SK-N-SH (cell line): Measurements from ENCODE around the gene ARHGEF17. TPM values are rescaled to one million over a fixed set of nuclear protein-coding genes. Genes with fewer than 3 reads are reported as not detected.

ENCODE experiments used
- CTCF ChIA-PET: fragments of 300-600, 350-600 bp; formaldehyde crosslinking; extraction: SDS; loops from one replicate; lab custom pipeline; 2021; lab: Yijun Ruan, JAX
- POLR2A ChIA-PET: fragments of 350-600 bp; sonication (Branson Sonifier 250); formaldehyde crosslinking; extraction: SDS; loops from one replicate; lab custom pipeline; 2020; ENCODE audit warnings: antibody characterized with exemption, inconsistent platforms; lab: Yijun Ruan, JAX
- DNase-seq: peaks from one replicate; pipeline ENCODE4 v3.0.0; 2012
- H2AFZ ChIP-seq: fragments of 200-600 bp; sonication (generic); 2 replicates; pipeline ENCODE4 v1.8.1; 2016; ENCODE audit warnings: antibody characterized with exemption, mild to moderate bottlenecking, low read depth
- H3F3A ChIP-seq: fragments of 200-600 bp; sonication (generic); replicated peaks from 2 replicates; pipeline ENCODE3; 2016; ENCODE audit warnings: antibody characterized with exemption, mild to moderate bottlenecking; ENCODE audit not compliant: insufficient read depth
- H3K27ac ChIP-seq, 2 experiments: fragments of 200-500 bp in 1 of 2; fragments of 200-600 bp in 1 of 2; sonication (Bioruptor generic) in 1 of 2; sonication (generic), shearing (Covaris generic) in 1 of 2; 2 replicates each; pipeline versions ENCODE4 v1.5.1 to v1.6.1; 2014 to 2016; ENCODE audit warnings: low read depth in 2 of 2, inconsistent platforms in 1 of 2, low read length in 1 of 2, mild to moderate bottlenecking in 1 of 2, mixed read lengths in 1 of 2
- H3K27me3 ChIP-seq: fragments of 200-600 bp; sonication (generic), shearing (Covaris generic); 2 replicates; pipeline ENCODE4 v1.6.1; 2016; ENCODE audit warnings: mixed run types; ENCODE audit not compliant: insufficient read depth
- H3K36me3 ChIP-seq, 2 experiments: fragments of 200-500 bp in 1 of 2; fragments of 200-600 bp in 1 of 2; sonication (Bioruptor generic) in 1 of 2; sonication (generic) in 1 of 2; replicated peaks in 1 of 2; 2 replicates each; pipeline versions ENCODE3 to v1.5.1; 2014 to 2016; ENCODE audit warnings: low read length in 1 of 2, mild to moderate bottlenecking in 1 of 2; ENCODE audit not compliant: insufficient read depth in 2 of 2, control insufficient read depth in 1 of 2
- H3K4me1 ChIP-seq, 2 experiments: fragments of 200-500 bp in 1 of 2; fragments of 200-600 bp in 1 of 2; sonication (Bioruptor generic) in 1 of 2; sonication (generic), shearing (Covaris generic) in 1 of 2; 2 replicates each; pipeline versions ENCODE4 v1.5.1 to v1.6.1; 2014 to 2016; ENCODE audit warnings: low read depth in 1 of 2, low read length in 1 of 2, mixed run types in 1 of 2; ENCODE audit not compliant: insufficient read depth in 2 of 2, control insufficient read depth in 1 of 2
- H3K4me2 ChIP-seq: fragments of 200-600 bp; sonication (generic), shearing (Covaris generic); 2 replicates; pipeline ENCODE4 v1.6.1; 2017; ENCODE audit warnings: mixed run types
- H3K4me3 ChIP-seq, 2 experiments: fragments of 200-500 bp in 1 of 2; fragments of 200-600 bp in 1 of 2; sonication (Bioruptor generic) in 1 of 2; sonication (generic), shearing (Covaris generic) in 1 of 2; 2 replicates each; pipeline versions ENCODE4 v1.5.1 to v1.8.1; 2014 to 2016; ENCODE audit warnings: low read depth in 2 of 2, inconsistent platforms in 1 of 2, low read length in 1 of 2, mild to moderate bottlenecking in 1 of 2, mixed read lengths in 1 of 2, moderate library complexity in 1 of 2
- H3K79me2 ChIP-seq: fragments of 200-600 bp; sonication (generic); 2 replicates; pipeline ENCODE4 v1.8.1; 2017; ENCODE audit warnings: mild to moderate bottlenecking; ENCODE audit not compliant: insufficient read depth
- H3K9ac ChIP-seq: fragments of 200-600 bp; sonication (generic); 2 replicates; pipeline ENCODE4 v1.6.1; 2017; ENCODE audit warnings: mixed run types
- H3K9me2 ChIP-seq: fragments of 200-600 bp; sonication (generic); 2 replicates; pipeline ENCODE4 v1.6.1; 2017; ENCODE audit warnings: mixed run types
- H3K9me3 ChIP-seq: fragments of 200-600 bp; sonication (generic); 2 replicates; pipeline ENCODE4 v1.6.1; 2017; ENCODE audit warnings: mixed run types, mild to moderate bottlenecking, moderate library complexity
- H4K20me1 ChIP-seq: fragments of 200-600 bp; sonication (generic); 2 replicates; pipeline ENCODE4 v1.6.1; 2017; ENCODE audit warnings: mild to moderate bottlenecking, mixed run types; ENCODE audit not compliant: insufficient read depth
- ELF1 ChIP-seq: IDR thresholded peaks from 2 replicates; pipeline ENCODE4 v1.4.0; 2012
- EP300 ChIP-seq, 2 experiments: IDR thresholded peaks; 2 replicates each; pipeline versions ENCODE4 v1.4.0 to v1.6.1; 2012; ENCODE audit warnings: borderline replicate concordance in 1 of 2, low read depth in 1 of 2, low read length in 1 of 2
- FOXJ3 ChIP-seq: sonication (generic); formaldehyde crosslinking; IDR thresholded peaks from 2 replicates; pipeline ENCODE4 v1.5.1; 2020; ENCODE audit warnings: mild to moderate bottlenecking, missing genetic modification reagents
- FOXM1 ChIP-seq: IDR thresholded peaks from 2 replicates; pipeline ENCODE4 v1.4.0; 2012; ENCODE audit warnings: low read depth, mild to moderate bottlenecking
- NFIC ChIP-seq: IDR thresholded peaks from 2 replicates; pipeline ENCODE4 v1.4.0; 2012; ENCODE audit warnings: borderline replicate concordance
- RAD21 ChIP-seq: IDR thresholded peaks from 2 replicates; pipeline ENCODE4 v1.6.1; 2012; ENCODE audit warnings: mild to moderate bottlenecking, low read length
- RFX5 ChIP-seq: IDR thresholded peaks from 2 replicates; pipeline ENCODE4 v1.6.1; 2012; ENCODE audit warnings: mild to moderate bottlenecking, improper control_type of control experiment, low read length
- TAF1 ChIP-seq: IDR thresholded peaks from 2 replicates; pipeline ENCODE4 v1.6.1; 2012; ENCODE audit warnings: low read depth, mild to moderate bottlenecking, low read length, moderate library complexity, borderline replicate concordance
- YY1 ChIP-seq: IDR thresholded peaks from 2 replicates; pipeline ENCODE4 v1.4.0; 2012; ENCODE audit warnings: low read depth, mild to moderate bottlenecking
- WGBS: methylation state at CpG from one replicate; pipeline ENCODE4 v1.1.6; 2017; ENCODE audit warnings: low lambda C conversion rate; 5-methylcytosine and 5-hydroxymethylcytosine counted together
- polyA plus RNA-seq, 3 experiments: library from polyadenylated mRNA; depleted of rRNA; stranded (reverse); fragments of >200 nt; gene quantifications; 2 replicates each; pipeline ENCODE4 v1.2.3, GENCODE V29; 2012
- TF ChIP-seq, protein P1 (sequence below): IDR thresholded peaks from 2 replicates; pipeline ENCODE4 v1.4.0; 2012; ENCODE audit warnings: low read depth
- TF ChIP-seq, protein P2 (sequence below): IDR thresholded peaks from 2 replicates; pipeline ENCODE4 v1.4.0; 2012; ENCODE audit warnings: low read depth, borderline replicate concordance
- TF ChIP-seq, protein P3 (sequence below): fragments of 200-600 bp; sonication (generic); IDR thresholded peaks from 2 replicates; pipeline ENCODE4 v1.6.1; 2017; ENCODE audit warnings: antibody characterized with exemption, mild to moderate bottlenecking, moderate library complexity
- TF ChIP-seq, protein P4 (sequence below): IDR thresholded peaks from 2 replicates; pipeline ENCODE4 v1.4.0; 2012; ENCODE audit warnings: low read depth, borderline replicate concordance
- TF ChIP-seq, protein P5 (sequence below): IDR thresholded peaks from 2 replicates; pipeline ENCODE4; 2012

Gene ARHGEF17
- polyA plus RNA-seq, 1 of the 3 experiments (the other 2 are of a cell fraction), result 45.9 TPM

DNA sequence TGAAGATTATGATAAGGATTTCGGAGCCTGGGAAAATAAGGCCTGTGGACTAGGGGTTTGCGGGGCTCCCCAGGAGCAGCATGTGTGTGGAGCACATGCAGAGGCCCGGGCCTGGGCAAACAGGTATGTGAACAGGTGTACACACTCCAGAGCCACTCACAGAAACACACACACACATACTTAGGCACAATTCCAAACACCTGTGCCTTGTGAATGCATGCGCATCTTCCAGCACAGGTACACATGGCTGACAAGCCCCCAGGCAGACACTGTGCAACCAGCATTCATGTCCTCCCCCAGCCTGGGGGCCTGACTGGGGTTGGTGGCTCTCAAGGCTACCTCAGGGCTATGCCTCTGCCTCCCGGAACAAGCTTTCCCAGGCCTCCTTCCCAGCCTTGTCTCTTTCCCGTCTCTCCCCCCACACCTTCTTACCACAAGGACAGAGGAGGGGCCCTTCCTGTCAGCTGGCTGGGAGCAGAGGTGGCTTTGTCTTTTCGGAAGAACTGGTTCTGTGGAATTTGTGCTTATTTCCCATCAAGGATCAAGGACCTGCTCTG is 38.5 kb upstream of the ARHGEF17 start:
- Histone ChIP-seq H3K27me3 (no peaks in the 10 kb centered on the region), H3F3A (no peaks in the 10 kb centered on the region), H2AFZ (no peak overlapping the region), H3K4me3 (no peak overlapping the region), H3K9ac (no peak overlapping the region), H3K4me2 (no peak overlapping the region)
- TF ChIP-seq YY1 (no peak), ELF1 (no peak), NFIC (no peak), EP300 (IDR thresholded peaks at IDR 0.05; ENCODE audit: borderline replicate concordance in 1 of 2, low read depth in 1 of 2, low read length in 1 of 2) (no peak), RFX5 (no peak), TAF1 (no peak), RAD21 (no peak), FOXJ3 (CRISPR knock-in tag) (no peak), FOXM1 (no peak)
- TF ChIP-seq, protein P1, sequence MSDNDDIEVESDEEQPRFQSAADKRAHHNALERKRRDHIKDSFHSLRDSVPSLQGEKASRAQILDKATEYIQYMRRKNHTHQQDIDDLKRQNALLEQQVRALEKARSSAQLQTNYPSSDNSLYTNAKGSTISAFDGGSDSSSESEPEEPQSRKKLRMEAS, result no peak
- TF ChIP-seq, protein P2, sequence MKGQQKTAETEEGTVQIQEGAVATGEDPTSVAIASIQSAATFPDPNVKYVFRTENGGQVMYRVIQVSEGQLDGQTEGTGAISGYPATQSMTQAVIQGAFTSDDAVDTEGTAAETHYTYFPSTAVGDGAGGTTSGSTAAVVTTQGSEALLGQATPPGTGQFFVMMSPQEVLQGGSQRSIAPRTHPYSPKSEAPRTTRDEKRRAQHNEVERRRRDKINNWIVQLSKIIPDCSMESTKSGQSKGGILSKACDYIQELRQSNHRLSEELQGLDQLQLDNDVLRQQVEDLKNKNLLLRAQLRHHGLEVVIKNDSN, result no peak
- TF ChIP-seq, protein P3, sequence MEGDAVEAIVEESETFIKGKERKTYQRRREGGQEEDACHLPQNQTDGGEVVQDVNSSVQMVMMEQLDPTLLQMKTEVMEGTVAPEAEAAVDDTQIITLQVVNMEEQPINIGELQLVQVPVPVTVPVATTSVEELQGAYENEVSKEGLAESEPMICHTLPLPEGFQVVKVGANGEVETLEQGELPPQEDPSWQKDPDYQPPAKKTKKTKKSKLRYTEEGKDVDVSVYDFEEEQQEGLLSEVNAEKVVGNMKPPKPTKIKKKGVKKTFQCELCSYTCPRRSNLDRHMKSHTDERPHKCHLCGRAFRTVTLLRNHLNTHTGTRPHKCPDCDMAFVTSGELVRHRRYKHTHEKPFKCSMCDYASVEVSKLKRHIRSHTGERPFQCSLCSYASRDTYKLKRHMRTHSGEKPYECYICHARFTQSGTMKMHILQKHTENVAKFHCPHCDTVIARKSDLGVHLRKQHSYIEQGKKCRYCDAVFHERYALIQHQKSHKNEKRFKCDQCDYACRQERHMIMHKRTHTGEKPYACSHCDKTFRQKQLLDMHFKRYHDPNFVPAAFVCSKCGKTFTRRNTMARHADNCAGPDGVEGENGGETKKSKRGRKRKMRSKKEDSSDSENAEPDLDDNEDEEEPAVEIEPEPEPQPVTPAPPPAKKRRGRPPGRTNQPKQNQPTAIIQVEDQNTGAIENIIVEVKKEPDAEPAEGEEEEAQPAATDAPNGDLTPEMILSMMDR, result no peak
- TF ChIP-seq, protein P4, sequence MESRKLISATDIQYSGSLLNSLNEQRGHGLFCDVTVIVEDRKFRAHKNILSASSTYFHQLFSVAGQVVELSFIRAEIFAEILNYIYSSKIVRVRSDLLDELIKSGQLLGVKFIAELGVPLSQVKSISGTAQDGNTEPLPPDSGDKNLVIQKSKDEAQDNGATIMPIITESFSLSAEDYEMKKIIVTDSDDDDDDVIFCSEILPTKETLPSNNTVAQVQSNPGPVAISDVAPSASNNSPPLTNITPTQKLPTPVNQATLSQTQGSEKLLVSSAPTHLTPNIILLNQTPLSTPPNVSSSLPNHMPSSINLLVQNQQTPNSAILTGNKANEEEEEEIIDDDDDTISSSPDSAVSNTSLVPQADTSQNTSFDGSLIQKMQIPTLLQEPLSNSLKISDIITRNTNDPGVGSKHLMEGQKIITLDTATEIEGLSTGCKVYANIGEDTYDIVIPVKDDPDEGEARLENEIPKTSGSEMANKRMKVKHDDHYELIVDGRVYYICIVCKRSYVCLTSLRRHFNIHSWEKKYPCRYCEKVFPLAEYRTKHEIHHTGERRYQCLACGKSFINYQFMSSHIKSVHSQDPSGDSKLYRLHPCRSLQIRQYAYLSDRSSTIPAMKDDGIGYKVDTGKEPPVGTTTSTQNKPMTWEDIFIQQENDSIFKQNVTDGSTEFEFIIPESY, result no peak
- TF ChIP-seq, protein P5, sequence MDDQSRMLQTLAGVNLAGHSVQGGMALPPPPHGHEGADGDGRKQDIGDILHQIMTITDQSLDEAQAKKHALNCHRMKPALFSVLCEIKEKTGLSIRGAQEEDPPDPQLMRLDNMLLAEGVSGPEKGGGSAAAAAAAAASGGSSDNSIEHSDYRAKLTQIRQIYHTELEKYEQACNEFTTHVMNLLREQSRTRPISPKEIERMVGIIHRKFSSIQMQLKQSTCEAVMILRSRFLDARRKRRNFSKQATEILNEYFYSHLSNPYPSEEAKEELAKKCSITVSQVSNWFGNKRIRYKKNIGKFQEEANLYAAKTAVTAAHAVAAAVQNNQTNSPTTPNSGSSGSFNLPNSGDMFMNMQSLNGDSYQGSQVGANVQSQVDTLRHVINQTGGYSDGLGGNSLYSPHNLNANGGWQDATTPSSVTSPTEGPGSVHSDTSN, result no peak
- TF ChIP-seq, all 33 proteins: peak for 0
- Histone ChIP-seq H3K36me3 (no peaks in the 10 kb centered on the region), H3K27ac (peak overlapping the region in 1 of 2 experiments; percentile 14; a peak in 1 of 4 replicates), H4K20me1 (no peaks in the 10 kb centered on the region), H3K4me1 (peaks cover 3 to 52% of the 10 kb centered on the region in 2 experiments; a peak in 2 of 4 replicates), H3K9me3 (no peaks in the 10 kb centered on the region), H3K9me2 (no peaks in the 10 kb centered on the region), H3K79me2 (no peaks in the 10 kb centered on the region)
- CTCF ChIA-PET, result interaction anchor here (1.1 to 15.0 kb wide), 7 partner anchors 10 to 479 kb away, joined by 3 to 179 read pairs (median 3); no protein-coding TSS in a partner anchor
- WGBS, result 86% methylated on average over 7 of the region's 7 CpGs
- no peak for DNase-seq
- POLR2A ChIA-PET, result interaction anchor here (1.2 kb wide), 1 partner anchor 127 kb away, joined by 4 read pairs; the partner anchor contains the start of gene FCHSD2
